ENCODE results near the gene CRABP1.

CRABP1 gene

GRCh38 chr15:78317145-78317836 lies 22.9 kb upstream of the CRABP1 start:
- no peak for DNase-seq

- no peak for DNase-seq
These were observed 20.6 kb upstream of the CRABP1 start for GRCh38 chr15:78319588-78319987.

DNA sequence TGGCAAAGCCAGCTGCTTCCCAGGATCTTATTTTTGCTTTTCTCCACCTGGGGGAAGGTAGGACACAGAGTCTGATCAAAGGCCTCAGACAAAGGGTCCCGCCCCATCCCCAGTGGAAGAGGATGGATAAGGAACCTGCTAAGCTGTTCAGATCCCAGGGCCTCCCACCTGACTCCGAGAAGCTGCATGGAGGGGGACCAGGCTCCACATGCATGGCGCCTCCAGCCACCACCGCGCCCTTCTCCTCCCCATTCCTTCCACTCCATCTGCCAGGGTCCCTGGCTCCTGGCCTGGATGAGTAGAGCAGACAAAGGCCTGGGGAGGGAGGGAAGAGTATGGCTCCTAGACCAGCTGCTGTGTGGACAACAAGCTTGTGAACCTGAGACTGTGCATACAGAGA lies 20.0 kb upstream of the CRABP1 start:
- DNase-seq = no peak

GRCh38 chr15:78321041-78321570 lies 19.0 kb upstream of the CRABP1 start:
- DNase-seq = no peak

GRCh38 chr15:78321786-78322185 lies 18.4 kb upstream of the CRABP1 start:
- no peak for DNase-seq

DNA sequence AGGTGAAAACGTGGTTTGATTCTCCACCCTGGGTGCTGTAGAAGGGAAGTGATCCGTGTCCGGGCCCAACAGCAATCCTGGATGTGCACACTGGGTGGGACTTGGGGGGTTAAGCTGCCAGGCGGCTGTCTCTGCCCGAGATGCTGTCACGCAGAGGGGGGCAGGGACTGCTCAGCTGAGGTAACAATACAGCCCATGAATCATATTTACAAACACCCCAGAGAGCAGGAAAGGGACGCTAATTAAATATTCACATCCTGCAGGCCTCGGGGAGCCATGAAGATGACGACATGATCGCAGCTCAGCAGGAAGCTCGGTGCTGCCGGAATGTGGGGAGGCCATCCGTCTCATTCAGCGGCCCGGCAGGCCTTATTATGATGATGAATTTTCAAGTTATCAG lies 17.9 kb upstream of the CRABP1 start:
- DNase-seq = no peak

GRCh38 chr15:78322724-78323521 lies 17.2 kb upstream of the CRABP1 start:
- no peak for DNase-seq

DNA sequence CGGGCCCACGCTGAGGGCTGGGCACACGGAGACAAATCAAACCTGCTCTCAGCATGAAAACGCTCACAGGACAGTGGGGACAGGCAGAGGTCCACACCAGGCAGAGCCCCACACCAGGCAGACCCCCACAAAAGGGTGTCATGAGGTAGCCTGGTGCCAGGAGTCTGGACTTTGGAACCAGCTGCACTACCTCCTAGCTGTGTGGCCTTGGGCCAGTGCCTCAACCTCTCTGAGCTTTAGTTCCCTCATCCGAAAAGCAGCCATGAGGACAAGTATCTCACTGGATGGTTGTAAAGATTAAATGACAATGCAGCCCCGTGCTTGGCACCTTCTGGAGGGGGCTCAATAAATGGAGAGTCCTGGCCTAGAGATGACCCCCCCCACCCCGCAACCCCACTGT lies 16.5 kb upstream of the CRABP1 start:
- DNase-seq = no peak

DNA sequence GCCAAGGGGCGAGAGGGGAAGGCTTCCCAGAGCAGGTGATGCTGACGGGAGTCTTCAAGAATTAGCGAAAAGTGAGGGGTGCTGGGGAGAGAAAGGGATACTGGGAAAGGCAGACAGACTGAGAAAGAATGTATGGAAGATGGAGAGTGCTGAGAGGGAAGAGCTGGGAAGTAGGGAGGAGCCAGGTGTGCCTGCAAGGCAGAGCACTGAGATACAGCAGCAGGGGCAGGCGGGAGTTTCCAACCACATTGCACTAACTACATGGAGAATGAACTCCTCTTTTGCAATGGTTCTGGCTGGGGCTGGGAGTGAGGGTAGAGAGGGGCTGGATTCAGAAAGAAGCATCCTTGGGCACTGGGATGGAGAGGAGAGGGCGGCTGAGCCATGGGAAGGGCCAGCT lies 16.0 kb upstream of the CRABP1 start:
- no peak for DNase-seq

- no peak for DNase-seq
These were observed 14.9 kb upstream of the CRABP1 start for GRCh38 chr15:78325092-78325843.

DNA sequence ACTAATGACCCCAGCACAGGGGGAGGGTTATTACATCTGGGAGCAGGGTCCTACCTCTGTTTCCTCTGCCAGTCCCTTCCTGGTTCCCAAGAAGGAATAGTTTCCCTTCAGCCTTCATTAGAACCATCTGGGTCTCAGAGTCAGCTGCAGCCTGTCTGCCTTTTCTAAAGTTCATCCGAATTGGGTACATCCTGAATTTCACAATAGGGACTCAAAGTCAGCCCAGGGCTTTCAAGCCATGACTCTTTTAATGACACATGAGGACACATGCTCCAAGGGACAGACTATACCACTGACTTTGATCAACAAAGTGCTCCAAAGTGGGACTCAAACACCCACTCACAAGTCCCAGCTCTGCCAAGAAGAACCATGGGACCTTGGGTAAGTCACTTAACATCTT lies 12.7 kb upstream of the CRABP1 start:
- no peak for DNase-seq

- no peak for DNase-seq
These were observed 10.5 kb upstream of the CRABP1 start for GRCh38 chr15:78329625-78330024.

GRCh38 chr15:78334845-78335244 lies 5.3 kb upstream of the CRABP1 start:
- no peak for DNase-seq

- DNase-seq = no peak
These were observed 4.2 kb upstream of the CRABP1 start for GRCh38 chr15:78335985-78336384.

DNA sequence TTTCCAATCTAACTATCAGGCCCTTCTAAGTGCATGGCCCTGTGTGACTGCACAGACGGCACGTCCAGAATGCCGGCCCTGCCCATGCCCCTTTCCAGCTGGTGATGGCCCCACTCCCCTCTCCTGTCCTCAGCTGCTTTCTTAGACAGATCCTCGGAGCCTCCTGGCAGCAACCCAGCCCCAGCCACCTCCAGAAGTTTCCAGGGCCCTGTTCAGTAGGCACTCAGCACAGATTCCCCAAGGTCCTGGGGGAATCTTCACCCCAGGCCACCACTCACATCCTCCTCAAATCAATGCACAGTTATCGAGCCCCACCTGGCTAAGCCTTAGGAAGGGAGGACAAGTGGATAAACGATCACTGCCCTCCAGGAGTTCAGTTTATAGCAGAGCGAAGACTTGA lies 1.4 kb upstream of the CRABP1 start:
- no peak for DNase-seq

- DNase-seq = no peak
These were observed 594 bp upstream of the CRABP1 start for GRCh38 chr15:78339559-78339958.

DNA sequence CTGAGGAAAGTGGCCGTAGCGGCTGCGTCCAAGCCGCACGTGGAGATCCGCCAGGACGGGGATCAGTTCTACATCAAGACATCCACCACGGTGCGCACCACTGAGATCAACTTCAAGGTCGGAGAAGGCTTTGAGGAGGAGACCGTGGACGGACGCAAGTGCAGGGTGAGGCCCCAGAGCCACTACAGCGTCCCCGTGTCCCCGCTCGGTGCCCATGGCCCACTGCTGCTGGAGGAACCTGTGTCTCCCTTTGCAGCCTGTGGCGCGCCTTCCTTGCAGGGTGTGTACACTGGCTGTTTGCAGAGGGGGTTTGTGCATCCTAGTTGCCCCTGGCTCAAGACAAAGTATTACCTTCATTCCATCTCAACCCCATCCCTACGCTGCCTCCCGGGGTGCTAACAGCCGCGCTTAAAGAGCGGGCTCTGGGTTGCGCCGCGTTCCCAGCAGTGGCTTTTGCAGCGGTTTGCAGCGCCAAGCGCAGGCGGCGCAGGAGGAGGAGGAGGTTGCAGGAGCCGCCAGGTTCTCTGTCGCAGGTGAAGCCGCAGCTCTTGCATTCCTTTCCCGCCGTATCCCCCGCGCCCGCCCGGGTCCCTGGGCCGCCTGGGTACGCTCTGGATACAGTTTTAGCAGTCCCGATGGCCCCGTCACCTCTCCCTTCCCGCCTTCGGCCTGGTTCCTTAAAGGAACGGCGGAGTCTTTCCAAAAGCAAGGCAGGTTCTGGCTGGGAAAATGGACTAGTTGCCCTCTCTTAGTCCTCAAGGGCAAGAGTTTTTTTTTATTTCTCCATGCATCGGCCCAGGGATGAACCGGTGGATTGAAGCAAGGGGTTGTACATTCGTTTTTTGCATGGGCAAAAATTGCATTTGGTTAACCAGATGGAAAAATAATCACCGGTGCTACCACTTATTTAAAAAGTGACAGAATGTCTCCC lies 1.2 kb downstream of the CRABP1 start:
- DNase-seq = no peak

DNA sequence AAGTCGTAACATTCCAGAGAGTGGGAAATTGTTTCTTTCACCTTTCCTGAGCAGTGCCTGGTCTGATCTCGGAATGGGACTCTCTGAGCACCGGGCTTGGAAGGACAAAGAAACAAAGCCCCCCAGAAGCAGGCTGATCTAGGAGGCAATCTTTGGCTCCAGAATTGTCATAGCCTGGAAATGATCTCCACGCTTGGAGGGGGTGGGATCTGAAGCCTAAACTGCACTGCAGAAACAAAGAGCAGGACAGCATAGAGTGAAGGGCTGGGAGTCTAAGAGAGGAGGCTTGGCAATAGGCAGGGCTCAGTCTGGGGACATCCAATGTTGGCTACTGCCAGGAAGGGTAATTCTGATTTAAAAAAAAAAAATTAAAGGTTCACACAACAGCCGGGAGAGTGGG lies 1.9 kb downstream of the CRABP1 start:
- no peak for DNase-seq

- DNase-seq = no peak
These were observed 3.3 kb downstream of the CRABP1 start for GRCh38 chr15:78343276-78344060.

DNA sequence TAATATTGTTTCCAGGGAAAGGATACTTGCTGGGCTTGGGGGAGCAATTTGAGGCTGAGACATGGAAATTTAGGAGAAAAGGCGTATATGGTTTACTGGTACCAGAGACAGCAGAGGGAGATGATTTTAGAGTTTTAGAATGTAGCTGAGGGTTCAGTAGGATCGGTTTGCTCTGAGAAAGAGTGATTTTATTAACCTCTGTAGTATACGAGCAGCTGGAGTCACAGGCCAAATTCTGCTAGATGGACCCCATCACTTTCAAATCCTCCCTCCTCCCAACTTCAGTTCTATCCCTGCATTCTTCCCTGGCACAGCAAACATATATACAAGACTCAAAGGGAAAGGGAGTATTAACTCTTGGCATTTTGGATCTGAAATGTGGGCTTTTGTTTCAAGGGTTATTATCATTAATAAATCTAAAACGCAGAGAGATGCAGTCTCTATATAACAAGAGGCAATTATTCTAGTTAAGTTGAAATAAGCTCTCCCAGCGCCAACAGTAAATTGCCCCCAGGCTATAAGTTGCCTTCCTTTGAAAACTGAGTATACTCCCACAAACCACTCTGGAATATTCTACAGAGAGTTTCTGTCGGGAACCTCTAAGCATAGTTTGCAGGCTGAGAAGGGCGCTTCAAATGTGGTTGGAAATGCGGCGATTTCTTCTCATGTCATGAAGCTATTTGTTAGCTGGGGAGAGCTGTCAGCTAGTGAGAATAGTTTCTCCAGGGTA lies 5.4 kb downstream of the CRABP1 start:
- DNase-seq = no peak

Data from NCI-H226 (cell line).